ENCODE data around the gene VAC14. TPM values are rescaled to one million over a fixed set of nuclear protein-coding genes. Genes with fewer than 3 reads are reported as not detected.

The VAC14 gene
- total RNA-seq, 4 donors from 2014 or later, result 20.5 to 44.2 (median 29.5) TPM

DNA sequence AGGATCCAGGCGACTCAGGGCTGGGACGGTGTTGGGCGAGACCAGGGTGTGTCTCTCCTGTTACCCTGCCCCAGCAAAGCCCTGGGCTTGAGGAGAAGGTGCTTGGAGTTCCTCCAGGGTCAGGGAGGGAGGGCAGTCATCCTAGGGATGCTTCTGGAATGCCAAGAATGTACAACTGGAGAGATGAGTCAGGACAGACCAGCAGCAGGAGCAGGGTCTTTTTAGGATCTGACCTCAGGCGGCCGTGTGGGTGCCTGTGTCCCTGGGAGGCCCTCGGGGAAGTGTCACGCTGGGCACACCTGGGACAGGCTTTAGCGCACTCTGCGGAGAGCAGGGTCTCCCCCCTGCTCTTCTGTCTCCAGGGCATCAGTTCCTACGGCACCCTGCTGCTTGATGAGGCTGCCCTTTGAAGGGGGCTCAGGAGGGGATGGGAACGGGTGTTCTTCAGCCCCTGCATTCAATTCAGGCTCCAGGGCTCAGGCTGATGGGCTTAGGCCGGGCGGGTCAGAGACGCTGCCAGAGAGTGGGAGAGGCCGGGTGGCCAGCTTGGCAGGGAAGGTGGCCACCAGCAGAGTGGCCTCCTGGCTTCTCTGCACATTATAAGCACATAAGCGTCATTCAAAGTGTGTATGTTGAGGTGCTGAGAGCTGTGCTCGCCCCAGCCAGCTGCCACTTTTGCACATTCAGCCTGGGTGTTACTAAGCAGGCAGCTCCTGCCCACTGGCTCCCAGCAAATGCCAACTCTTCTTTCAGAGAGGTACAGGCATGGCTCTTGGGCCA, 106.7 kb downstream of the VAC14 start:
- TF ChIP-seq, protein P1, sequence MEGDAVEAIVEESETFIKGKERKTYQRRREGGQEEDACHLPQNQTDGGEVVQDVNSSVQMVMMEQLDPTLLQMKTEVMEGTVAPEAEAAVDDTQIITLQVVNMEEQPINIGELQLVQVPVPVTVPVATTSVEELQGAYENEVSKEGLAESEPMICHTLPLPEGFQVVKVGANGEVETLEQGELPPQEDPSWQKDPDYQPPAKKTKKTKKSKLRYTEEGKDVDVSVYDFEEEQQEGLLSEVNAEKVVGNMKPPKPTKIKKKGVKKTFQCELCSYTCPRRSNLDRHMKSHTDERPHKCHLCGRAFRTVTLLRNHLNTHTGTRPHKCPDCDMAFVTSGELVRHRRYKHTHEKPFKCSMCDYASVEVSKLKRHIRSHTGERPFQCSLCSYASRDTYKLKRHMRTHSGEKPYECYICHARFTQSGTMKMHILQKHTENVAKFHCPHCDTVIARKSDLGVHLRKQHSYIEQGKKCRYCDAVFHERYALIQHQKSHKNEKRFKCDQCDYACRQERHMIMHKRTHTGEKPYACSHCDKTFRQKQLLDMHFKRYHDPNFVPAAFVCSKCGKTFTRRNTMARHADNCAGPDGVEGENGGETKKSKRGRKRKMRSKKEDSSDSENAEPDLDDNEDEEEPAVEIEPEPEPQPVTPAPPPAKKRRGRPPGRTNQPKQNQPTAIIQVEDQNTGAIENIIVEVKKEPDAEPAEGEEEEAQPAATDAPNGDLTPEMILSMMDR (IDR thresholded peaks at IDR 0.05; ENCODE audit: low read depth), result no peak

- TF ChIP-seq, protein P1 (IDR thresholded peaks at IDR 0.05; ENCODE audit: low read depth), result no peak
Observed at GRCh38 chr16:70692873-70693671, 107.9 kb downstream of the VAC14 start.

- TF ChIP-seq, protein P1 (IDR thresholded peaks at IDR 0.05; ENCODE audit: low read depth), result no peak
Observed at GRCh38 chr16:70692130-70692872, 108.7 kb downstream of the VAC14 start.

- TF ChIP-seq, protein P1 (IDR thresholded peaks at IDR 0.05; ENCODE audit: low read depth), result no peak
Observed at GRCh38 chr16:70691223-70692129, 109.5 kb downstream of the VAC14 start.

- TF ChIP-seq, protein P1 (IDR thresholded peaks at IDR 0.05; ENCODE audit: low read depth), result no peak
Observed at GRCh38 chr16:70689970-70690891, 110.7 kb downstream of the VAC14 start.

All from subcutaneous adipose tissue (tissue), 4 donors.